OCI-LY1 (cell line): Measurements from ENCODE around the gene ENG.
"Not testable (repeated sequence)": the region's sequence is repeated elsewhere in the genome, so short reads cannot be mapped to it uniquely, and the experiment has no call there.

Source experiments
- H2AFZ ChIP-seq: fragments of 200-600 bp; sonication (generic), shearing (Covaris generic); 2 replicates; pipeline ENCODE4 v1.6.0; 2014; ENCODE audit warnings: antibody characterized with exemption, mild to moderate bottlenecking, low read length
- H3F3A ChIP-seq: fragments of 200-600 bp; sonication (generic), shearing (Covaris generic); 2 replicates; pipeline ENCODE4 v1.6.0; 2014; ENCODE audit warnings: mild to moderate bottlenecking, antibody characterized with exemption, low read length, moderate library complexity; ENCODE audit not compliant: insufficient read depth
- H3K27ac ChIP-seq: fragments of 200-600 bp; sonication (generic); 2 replicates; pipeline ENCODE4 v1.5.1; 2014; ENCODE audit warnings: low read length, mixed run types, mild to moderate bottlenecking, low read depth; ENCODE audit not compliant: poor library complexity, severe bottlenecking
- H3K27me3 ChIP-seq: fragments of 200-600 bp; sonication (generic); 2 replicates; pipeline ENCODE4 v1.6.0; 2014; ENCODE audit warnings: antibody characterized with exemption, mild to moderate bottlenecking, low read length, moderate library complexity; ENCODE audit not compliant: insufficient read depth
- H3K36me3 ChIP-seq: fragments of 200-600 bp; sonication (generic); 2 replicates; pipeline ENCODE4 v1.6.1; 2014; ENCODE audit warnings: mild to moderate bottlenecking, antibody characterized with exemption, low read length, moderate library complexity, mixed read lengths; ENCODE audit not compliant: insufficient read depth
- H3K4me1 ChIP-seq: fragments of 200-600 bp; sonication (generic); 2 replicates; pipeline ENCODE4 v1.5.1; 2014; ENCODE audit warnings: mild to moderate bottlenecking, low read length, moderate library complexity; ENCODE audit not compliant: insufficient read depth, severe bottlenecking
- H3K4me2 ChIP-seq: fragments of 200-600 bp; sonication (generic), shearing (Covaris generic); 2 replicates; pipeline ENCODE4 v1.6.1; 2014; ENCODE audit warnings: low read length
- H3K4me3 ChIP-seq: fragments of 200-600 bp; sonication (generic); 2 replicates; pipeline ENCODE4 v1.5.1; 2014; ENCODE audit warnings: low read length, low read depth, mild to moderate bottlenecking, mixed read lengths; ENCODE audit not compliant: poor library complexity, severe bottlenecking
- H3K79me2 ChIP-seq: fragments of 200-600 bp; shearing (Covaris generic); 2 replicates; pipeline ENCODE4 v1.6.1; 2016; ENCODE audit warnings: mixed run types, low read length, mixed read lengths; ENCODE audit not compliant: insufficient read depth
- H3K9ac ChIP-seq: fragments of 200-600 bp; sonication (generic), shearing (Covaris generic); 2 replicates; pipeline ENCODE4 v1.6.1; 2014; ENCODE audit warnings: mild to moderate bottlenecking, low read length, mixed read lengths
- H3K9me2 ChIP-seq: fragments of 200-600 bp; sonication (generic), shearing (Covaris generic); 2 replicates; pipeline ENCODE4 v1.6.1; 2014; ENCODE audit warnings: low read depth, mild to moderate bottlenecking, low read length, mixed read lengths
- H3K9me3 ChIP-seq: fragments of 200-600 bp; shearing (Covaris generic); 2 replicates; pipeline ENCODE4 v1.6.1; 2014; ENCODE audit warnings: low read length, mixed read lengths
- H4K20me1 ChIP-seq: fragments of 200-600 bp; sonication (generic), shearing (Covaris generic); 2 replicates; pipeline ENCODE4 v1.6.0; 2016; ENCODE audit warnings: mild to moderate bottlenecking, low read length; ENCODE audit not compliant: insufficient read depth
- CTCF ChIP-seq: fragments of 200-600 bp; sonication (generic), shearing (Covaris generic); IDR thresholded peaks from 2 replicates; pipeline ENCODE4 v1.5.1; 2017; ENCODE audit warnings: mild to moderate bottlenecking, antibody characterized with exemption, low read length, moderate library complexity, mixed read lengths
- EZH2 ChIP-seq: fragments of 200-600 bp; sonication (generic), shearing (Covaris generic); IDR thresholded peaks from 2 replicates; pipeline ENCODE4 v1.8.0; 2017; ENCODE audit warnings: borderline replicate concordance, mixed run types, mild to moderate bottlenecking, antibody characterized with exemption, low read length, moderate library complexity, mixed read lengths

The ENG gene

GRCh38 chr9:127871531-127871930, 17.1 kb upstream of the ENG start:
- H3K4me1 ChIP-seq = no peaks in the 10 kb centered on the region
- H4K20me1 ChIP-seq = no peaks in the 10 kb centered on the region
- no peaks in the 10 kb centered on the region for H3F3A ChIP-seq
- H3K4me3 ChIP-seq = no peak overlapping the region
- H3K9ac ChIP-seq = no peak overlapping the region
- H2AFZ ChIP-seq = no peak overlapping the region
- TF ChIP-seq EZH2 = no peak
- TF ChIP-seq CTCF = no peak
- H3K4me2 ChIP-seq = no peak overlapping the region
- H3K9me2 ChIP-seq = no peaks in the 10 kb centered on the region
- peaks cover 13% of the 10 kb centered on the region; the same call in 1 of the 2 replicates for H3K27me3 ChIP-seq
- H3K79me2 ChIP-seq = no peaks in the 10 kb centered on the region
- no peak overlapping the region for H3K27ac ChIP-seq
- no peaks in the 10 kb centered on the region for H3K9me3 ChIP-seq
- no peaks in the 10 kb centered on the region for H3K36me3 ChIP-seq

GRCh38 chr9:127870887-127871286, 16.4 kb upstream of the ENG start:
- Histone ChIP-seq H3K9ac (no peak overlapping the region), H4K20me1 (no peaks in the 10 kb centered on the region), H3K4me3 (no peak overlapping the region), H2AFZ (no peak overlapping the region), H3F3A (no peaks in the 10 kb centered on the region), H3K9me2 (no peaks in the 10 kb centered on the region), H3K4me2 (no peak overlapping the region), H3K27me3 (peaks cover 13% of the 10 kb centered on the region; the same call in 1 of the 2 replicates), H3K4me1 (peaks cover 2% of the 10 kb centered on the region), H3K79me2 (no peaks in the 10 kb centered on the region), H3K36me3 (no peaks in the 10 kb centered on the region), H3K9me3 (no peaks in the 10 kb centered on the region), H3K27ac (no peak overlapping the region)
- TF ChIP-seq CTCF (no peak), EZH2 (no peak)

GRCh38 chr9:127870153-127870491, 15.7 kb upstream of the ENG start:
- not testable (repeated sequence) for H2AFZ ChIP-seq, H3K9me3 ChIP-seq, H3K79me2 ChIP-seq, H3K36me3 ChIP-seq, H3F3A ChIP-seq, H4K20me1 ChIP-seq, H3K9me2 ChIP-seq, H3K9ac ChIP-seq, H3K4me2 ChIP-seq, H3K27ac ChIP-seq, H3K4me1 ChIP-seq, H3K4me3 ChIP-seq
- peaks cover 13% of the 10 kb centered on the region; the same call in 1 of the 2 replicates for H3K27me3 ChIP-seq

- no peaks in the 10 kb centered on the region for H3K36me3 ChIP-seq
- H3K9me2 ChIP-seq = no peaks in the 10 kb centered on the region
- no peaks in the 10 kb centered on the region for H4K20me1 ChIP-seq
- no peaks in the 10 kb centered on the region for H3F3A ChIP-seq
- no peak overlapping the region for H3K27ac ChIP-seq
- H2AFZ ChIP-seq = no peak overlapping the region
- H3K9me3 ChIP-seq = no peaks in the 10 kb centered on the region
- no peak overlapping the region for H3K9ac ChIP-seq
- H3K4me2 ChIP-seq = no peak overlapping the region
- peaks cover 13% of the 10 kb centered on the region; the same call in 1 of the 2 replicates for H3K27me3 ChIP-seq
- no peaks in the 10 kb centered on the region for H3K79me2 ChIP-seq
- peaks cover 15% of the 10 kb centered on the region for H3K4me1 ChIP-seq
- H3K4me3 ChIP-seq = no peak overlapping the region
- TF ChIP-seq CTCF = peak; percentile 85
- no peak for TF ChIP-seq EZH2
These were observed 15.1 kb upstream of the ENG start for GRCh38 chr9:127869310-127870152.
